ENCODE measurements around the gene EMILIN1.
A peak's percentile ranks its signal among the peaks of the same experiment; 100 is the strongest.

Gene EMILIN1

DNA sequence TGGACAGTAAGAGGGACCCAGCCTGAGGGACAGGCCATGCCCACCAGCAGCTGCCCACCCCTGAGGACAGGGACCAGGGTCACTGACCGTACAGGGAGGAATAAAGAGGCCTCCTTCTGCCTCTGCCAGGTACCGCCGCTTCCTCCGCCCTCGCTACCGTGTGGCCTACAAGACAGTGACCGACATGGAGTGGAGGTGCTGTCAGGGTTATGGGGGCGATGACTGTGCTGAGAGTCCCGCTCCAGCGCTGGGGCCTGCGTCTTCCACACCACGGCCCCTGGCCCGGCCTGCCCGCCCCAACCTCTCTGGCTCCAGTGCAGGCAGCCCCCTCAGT lies 2.2 kb downstream of the EMILIN1 start:
- no peak for DNase-seq (ENCODE audit: low spot score)

DNA sequence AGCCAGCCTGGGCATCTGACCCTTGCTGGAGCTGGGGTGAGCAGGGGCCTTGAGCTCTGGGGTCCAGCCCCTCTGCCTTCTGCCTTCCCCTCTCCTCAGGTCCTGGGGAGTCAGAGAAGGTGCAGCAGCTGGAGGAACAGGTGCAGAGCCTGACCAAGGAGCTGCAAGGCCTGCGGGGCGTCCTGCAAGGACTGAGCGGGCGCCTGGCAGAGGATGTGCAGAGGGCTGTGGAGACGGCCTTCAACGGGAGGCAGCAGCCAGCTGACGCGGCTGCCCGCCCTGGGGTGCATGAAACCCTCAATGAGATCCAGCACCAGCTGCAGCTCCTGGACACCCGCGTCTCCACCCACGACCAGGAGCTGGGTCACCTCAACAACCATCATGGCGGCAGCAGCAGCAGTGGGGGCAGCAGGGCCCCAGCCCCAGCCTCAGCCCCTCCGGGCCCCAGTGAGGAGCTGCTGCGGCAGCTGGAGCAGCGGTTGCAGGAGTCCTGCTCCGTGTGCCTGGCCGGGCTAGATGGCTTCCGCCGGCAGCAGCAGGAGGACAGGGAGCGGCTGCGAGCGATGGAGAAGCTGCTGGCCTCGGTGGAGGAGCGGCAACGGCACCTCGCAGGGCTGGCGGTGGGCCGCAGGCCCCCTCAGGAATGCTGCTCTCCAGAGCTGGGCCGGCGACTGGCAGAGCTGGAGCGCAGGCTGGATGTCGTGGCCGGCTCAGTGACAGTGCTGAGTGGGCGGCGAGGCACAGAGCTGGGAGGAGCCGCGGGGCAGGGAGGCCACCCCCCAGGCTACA lies 3.8 kb downstream of the EMILIN1 start:
- no peak for DNase-seq (ENCODE audit: low spot score)

DNA sequence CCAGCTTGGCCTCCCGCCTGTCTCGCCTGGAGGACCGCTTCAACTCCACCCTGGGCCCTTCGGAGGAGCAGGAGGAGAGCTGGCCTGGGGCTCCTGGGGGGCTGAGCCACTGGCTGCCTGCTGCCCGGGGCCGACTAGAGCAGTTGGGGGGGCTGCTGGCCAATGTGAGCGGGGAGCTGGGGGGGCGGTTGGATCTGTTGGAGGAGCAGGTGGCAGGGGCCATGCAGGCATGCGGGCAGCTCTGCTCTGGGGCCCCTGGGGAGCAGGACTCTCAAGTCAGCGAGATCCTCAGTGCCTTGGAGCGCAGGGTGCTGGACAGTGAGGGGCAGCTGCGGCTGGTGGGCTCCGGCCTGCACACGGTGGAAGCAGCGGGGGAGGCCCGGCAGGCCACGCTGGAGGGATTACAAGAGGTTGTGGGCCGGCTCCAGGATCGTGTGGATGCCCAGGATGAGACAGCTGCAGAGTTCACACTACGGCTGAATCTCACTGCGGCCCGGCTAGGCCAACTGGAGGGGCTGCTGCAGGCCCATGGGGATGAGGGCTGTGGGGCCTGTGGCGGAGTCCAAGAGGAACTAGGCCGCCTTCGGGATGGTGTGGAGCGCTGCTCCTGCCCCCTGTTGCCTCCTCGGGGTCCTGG lies 4.5 kb downstream of the EMILIN1 start:
- no peak for DNase-seq (ENCODE audit: low spot score)

DNA sequence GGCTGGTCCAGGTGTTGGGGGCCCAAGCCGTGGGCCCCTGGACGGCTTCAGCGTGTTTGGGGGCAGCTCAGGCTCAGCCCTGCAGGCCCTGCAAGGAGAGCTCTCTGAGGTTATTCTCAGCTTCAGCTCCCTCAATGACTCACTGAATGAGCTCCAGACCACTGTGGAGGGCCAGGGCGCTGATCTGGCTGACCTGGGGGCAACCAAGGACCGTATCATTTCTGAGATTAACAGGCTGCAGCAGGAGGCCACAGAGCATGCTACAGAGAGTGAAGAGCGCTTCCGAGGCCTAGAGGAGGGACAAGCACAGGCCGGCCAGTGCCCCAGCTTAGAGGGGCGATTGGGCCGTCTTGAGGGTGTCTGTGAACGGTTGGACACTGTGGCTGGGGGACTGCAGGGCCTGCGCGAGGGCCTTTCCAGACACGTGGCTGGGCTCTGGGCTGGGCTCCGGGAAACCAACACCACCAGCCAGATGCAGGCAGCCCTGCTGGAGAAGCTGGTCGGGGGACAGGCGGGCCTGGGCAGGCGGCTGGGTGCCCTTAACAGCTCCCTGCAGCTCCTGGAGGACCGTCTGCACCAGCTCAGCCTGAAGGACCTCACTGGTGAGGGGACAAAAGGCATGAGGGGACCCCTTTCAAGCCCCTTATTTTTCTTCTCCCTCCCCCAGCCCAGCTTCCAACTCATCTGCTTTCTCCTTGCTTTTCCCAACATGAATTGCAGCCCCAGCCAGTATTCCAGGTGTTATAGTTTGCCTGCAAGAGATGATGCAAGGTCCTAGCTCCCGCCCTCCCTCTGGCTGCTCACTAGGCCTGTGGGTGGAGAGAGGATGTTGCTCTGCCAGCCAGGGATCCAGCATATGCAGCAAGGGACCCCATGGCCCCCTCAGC lies 5.2 kb downstream of the EMILIN1 start:
- no peak for DNase-seq (ENCODE audit: low spot score)

DNA sequence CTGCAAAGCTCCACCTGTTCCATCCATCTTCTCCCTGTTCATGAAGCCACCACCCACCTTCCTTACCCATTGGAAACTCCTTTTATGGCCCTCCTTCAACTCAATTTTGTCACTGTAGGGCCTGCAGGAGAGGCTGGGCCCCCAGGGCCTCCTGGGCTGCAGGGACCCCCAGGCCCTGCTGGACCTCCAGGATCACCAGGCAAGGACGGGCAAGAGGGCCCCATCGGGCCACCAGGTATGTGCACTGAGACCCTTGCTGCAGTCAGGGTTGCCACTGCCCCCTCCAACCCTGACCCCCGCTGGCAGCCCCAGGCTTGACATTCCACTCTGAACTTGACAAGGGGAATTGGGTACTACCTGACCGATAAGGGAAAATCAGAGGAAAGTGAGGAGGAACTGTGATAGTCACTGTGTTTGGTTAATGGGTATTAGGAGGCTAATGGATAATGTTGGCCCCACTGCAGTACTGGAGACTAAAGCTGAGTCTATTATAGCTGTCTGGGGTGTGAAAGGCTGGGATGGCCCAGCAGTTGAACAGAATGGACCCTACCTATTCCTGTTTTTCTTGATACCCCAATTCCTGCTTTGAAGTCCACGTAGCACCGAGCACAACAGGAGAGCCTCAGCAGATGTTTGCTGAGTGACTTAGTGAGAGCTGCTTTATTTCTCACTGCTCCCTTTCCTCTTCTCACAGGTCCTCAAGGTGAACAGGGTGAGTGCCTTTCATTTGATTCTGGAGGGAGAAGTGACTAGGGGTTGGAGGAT lies 6.1 kb downstream of the EMILIN1 start:
- no peak for DNase-seq (ENCODE audit: low spot score)

DNA sequence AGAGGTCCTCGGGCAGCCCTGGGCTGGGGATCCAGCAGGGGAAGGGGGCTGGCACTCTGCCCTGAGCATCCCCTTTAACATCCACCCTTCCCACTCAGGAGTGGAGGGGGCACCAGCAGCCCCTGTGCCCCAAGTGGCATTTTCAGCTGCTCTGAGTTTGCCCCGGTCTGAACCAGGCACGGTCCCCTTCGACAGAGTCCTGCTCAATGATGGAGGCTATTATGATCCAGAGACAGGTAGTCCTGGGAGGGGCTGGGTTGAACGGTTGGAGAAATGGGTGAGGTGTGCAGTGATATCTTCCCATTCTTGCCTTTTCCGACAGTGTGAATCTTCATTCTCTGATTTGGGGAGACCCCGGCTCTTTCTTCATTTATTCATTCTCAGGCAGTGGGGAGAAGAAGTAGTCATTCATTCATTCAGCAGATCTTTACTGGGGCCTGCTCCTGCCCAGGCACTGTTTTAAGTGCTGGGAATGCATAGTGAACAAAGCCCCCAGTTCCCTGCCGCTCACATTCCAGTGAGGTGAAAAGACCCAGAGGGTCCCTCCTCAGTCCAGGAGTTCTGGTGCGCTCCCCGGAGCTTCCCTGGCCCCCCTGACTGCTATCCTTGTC lies 6.8 kb downstream of the EMILIN1 start:
- no peak for DNase-seq (ENCODE audit: low spot score)

DNA sequence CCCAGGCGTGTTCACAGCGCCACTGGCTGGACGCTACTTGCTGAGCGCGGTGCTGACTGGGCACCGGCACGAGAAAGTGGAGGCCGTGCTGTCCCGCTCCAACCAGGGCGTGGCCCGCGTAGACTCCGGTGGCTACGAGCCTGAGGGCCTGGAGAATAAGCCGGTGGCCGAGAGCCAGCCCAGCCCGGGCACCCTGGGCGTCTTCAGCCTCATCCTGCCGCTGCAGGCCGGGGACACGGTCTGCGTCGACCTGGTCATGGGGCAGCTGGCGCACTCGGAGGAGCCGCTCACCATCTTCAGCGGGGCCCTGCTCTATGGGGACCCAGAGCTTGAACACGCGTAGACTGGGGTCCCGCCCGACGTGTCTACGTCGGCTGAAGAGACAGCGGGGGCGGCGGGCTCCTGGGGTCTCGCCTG lies 7.3 kb downstream of the EMILIN1 start:
- DNase-seq (ENCODE audit: low spot score), result no peak

DNA sequence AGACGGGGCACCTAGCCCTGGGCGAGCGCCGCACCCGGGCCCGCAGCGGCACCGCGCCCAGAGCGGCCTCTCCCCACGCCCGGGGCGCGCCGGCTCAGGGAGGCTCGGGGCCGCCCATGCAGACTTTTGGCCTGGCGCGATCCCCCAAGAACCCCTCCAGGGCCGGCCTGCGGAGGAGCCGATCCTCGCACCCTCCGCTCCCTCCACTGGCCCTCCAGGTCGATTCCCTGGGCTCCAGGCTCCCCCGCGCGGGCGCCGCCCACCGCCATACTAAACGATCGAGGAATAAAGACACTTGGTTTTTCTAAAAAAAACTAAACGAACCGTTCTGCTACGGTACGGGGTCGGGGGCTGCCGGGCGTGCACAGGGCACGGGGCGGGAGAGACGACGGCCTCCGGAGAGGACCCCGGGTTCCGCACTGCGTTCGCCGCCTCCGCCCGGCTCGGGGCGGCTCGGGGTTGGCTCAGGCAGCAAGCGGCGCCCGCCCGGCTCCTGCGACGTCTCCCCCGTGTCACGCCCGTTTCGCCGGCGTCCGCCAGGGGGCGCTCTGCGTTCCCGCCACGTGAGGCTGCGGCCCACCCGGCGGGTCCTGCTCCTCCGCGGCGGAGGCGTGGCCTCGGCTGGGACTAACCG lies 7.8 kb downstream of the EMILIN1 start:
- DNase-seq (ENCODE audit: low spot score), result peak; percentile 98

DNA sequence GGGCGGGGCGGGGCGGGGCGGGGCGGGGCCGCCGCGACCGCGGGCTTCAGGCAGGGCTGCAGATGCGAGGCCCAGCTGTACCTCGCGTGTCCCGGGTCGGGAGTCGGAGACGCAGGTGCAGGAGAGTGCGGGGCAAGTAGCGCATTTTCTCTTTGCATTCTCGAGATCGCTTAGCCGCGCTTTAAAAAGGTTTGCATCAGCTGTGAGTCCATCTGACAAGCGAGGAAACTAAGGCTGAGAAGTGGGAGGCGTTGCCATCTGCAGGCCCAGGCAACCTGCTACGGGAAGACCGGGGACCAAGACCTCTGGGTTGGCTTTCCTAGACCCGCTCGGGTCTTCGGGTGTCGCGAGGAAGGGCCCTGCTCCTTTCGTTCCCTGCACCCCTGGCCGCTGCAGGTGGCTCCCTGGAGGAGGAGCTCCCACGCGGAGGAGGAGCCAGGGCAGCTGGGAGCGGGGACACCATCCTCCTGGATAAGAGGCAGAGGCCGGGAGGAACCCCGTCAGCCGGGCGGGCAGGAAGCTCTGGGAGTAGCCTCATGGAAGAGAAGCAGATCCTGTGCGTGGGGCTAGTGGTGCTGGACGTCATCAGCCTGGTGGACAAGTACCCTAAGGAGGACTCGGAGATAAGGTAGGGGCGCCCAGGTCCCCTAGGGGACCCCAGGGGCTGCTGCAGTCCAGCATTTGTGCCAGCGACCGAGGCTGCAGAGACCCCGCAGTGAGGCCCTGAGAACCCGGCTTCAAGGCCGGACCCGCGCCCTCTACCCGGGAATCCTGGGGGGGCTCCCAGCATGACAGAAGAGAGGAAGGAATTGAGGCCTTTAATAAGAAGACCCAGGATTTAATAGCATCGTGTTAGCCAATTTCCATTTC lies 8.5 kb downstream of the EMILIN1 start, which contains the start of gene KHK:
Gene KHK, plus strand, starts transcription at position 49 of the 870 bp plus-strand sequence. Its CDS starts 488 bp downstream, at position 537.
- no peak for DNase-seq (ENCODE audit: low spot score)

DNA sequence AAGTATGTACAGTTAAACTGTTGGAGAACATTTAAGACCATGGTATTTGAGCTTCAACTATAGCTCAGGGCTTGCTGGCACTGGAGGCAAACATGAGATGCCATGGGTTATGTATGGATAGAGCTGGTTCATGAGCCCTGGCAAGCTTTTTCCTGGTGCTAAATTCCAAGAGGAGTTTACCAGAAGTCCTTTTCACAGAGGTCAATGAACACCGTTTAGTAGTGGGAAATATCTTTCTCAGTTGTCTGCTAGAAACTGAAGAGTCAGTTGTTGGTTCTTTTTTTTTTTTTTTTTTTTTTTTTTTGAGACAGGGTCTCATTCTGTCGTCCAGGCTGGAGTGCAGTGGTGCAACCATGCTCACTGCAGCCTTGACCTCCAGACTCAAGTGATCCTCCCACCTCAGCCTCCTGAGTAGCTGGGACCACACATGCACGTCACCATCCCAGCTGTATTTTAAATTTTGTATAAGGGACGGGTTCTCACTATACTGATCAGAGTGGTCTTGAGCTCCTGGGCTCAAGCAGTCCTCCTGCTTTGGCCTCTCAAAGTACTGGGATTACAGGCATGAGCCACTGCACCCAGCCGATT lies 9.5 kb downstream of the EMILIN1 start:
- DNase-seq (ENCODE audit: low spot score), result no peak

DNA sequence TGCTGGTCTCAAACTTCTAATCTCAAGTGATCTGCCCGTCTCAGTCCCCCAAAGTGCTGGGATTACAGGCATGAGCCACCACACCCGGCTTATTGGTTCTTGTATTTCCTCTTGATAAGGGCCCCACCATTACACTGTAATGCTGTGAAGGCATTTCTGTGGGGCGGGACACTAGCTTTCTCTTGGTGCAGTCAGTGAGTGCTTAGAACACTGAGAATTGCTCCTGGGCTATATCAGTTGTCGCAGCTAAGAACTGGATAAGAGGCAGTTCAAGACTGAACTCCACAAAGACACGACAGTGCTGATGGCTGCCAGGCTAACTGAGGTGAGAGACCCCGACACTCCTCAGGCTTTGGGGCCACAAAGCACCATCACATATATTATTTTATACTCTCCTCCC lies 10.2 kb downstream of the EMILIN1 start:
- no peak for DNase-seq (ENCODE audit: low spot score)

DNA sequence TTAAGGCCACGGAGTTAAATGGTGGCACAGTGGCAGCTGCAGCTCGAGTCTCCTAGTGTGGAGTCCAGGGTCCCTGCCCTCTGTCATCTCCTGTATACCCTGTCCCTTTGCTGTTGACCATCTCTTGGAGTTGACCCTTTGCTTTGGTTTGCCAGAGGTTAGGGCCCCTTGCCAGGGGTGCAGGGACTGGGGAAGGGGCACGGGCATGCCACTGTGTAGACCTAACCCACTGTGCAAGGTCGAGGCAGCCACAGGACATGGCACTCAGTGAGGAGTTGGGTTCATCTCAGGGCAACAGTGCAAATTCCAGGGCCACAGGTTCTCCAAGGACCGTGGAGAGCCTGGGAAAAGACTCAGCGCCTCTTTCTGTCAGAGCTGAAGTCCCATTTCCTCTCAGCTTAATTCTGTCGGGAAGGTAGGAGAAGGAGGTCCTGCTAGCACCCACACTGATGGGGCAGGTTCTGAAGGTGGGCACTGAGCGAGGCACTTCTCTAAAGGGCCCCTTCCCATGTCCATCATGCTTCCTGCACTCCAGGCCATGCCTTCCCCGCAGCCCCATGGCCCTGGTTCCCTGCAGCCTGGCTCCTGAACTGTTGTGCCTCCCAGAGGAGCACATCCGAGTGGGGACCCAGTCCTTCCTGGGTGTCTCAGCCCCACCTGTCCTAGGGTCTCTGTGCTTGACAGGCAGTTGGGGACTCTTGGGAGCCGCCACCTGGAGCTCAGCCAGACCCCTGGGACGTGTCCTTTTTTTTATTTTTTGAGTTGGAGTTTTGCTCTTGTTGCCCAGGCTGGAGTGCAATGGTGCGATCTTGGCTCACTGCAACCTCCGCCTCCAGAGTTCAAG lies 10.9 kb downstream of the EMILIN1 start:
- no peak for DNase-seq (ENCODE audit: low spot score)

DNA sequence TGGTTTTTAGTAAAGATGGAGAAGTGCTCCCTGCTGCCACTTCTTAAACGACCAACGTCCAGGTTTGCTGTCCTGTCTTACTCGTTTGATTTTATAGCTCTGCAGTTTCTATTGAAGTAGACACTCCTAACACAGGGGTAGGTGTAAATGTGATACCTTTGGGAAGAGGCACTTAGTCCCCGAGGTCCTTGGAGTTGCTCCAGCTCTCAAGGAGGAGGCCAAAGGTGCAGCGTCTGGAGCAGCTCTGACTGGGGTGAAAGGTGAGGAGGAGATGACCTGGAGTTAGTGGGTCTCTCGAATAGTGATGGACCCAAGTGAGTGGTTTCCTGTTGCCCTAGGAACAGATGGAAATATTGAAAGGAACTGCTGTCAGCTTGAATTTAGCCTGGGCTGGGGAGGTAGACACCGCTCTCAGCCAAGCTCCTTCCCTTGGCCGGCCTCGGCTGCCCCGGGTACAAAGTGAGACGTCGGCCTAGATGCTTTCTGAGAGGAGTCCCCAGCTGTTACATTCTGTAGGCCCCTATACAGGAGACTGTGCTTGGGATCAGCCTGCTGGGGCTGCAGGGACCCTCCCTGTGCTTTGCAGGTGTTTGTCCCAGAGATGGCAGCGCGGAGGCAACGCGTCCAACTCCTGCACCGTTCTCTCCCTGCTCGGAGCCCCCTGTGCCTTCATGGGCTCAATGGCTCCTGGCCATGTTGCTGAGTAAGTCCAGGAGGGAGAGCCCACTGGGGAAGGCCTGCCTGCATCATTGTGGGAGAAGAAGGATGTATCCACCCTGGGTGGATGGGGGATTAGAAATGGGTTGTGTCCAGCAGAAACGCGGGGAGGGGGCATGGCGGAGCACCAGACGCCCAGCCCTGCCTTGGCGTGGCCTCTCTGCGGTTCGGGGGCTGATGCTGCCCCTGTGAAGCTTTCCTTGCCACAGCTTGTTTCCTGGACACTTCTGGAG lies 13.6 kb downstream of the EMILIN1 start:
- DNase-seq (ENCODE audit: low spot score), result no peak

DNA sequence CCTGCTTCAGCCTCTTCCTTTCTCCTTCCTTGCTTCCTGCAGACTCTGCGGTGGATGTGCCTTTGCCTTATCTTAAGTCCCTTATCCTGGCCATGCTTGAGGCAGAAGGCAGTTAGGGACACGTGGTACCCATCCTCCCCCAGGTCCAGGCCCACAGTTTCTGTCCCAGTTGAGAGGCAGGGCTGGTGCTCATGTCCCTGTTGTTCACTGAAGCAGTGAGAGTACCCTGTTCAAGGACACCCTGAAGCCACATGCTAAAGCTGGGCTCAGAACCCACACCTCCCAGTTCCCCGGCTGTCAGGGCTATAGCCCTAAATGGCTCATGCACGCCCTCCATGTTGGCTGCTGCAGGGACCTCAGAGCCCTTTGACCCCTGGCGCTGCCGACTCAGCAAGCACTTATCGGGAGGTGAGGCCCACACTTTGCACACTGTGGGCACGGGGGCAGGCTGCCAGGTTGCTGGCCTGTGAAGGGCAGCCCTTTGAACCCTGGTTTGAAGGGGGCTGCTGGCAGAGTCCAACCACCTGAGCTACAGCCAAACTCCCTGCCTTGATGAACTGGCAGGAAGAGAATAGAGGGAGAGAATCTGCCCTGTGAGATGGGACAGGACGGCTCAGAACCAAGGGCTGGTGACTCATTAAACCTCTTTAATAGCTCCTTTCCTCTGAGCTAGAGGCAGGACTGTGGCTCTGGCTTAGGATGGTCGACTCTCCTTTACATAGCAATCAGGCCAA lies 14.4 kb downstream of the EMILIN1 start:
- DNase-seq (ENCODE audit: low spot score), result no peak

DNA sequence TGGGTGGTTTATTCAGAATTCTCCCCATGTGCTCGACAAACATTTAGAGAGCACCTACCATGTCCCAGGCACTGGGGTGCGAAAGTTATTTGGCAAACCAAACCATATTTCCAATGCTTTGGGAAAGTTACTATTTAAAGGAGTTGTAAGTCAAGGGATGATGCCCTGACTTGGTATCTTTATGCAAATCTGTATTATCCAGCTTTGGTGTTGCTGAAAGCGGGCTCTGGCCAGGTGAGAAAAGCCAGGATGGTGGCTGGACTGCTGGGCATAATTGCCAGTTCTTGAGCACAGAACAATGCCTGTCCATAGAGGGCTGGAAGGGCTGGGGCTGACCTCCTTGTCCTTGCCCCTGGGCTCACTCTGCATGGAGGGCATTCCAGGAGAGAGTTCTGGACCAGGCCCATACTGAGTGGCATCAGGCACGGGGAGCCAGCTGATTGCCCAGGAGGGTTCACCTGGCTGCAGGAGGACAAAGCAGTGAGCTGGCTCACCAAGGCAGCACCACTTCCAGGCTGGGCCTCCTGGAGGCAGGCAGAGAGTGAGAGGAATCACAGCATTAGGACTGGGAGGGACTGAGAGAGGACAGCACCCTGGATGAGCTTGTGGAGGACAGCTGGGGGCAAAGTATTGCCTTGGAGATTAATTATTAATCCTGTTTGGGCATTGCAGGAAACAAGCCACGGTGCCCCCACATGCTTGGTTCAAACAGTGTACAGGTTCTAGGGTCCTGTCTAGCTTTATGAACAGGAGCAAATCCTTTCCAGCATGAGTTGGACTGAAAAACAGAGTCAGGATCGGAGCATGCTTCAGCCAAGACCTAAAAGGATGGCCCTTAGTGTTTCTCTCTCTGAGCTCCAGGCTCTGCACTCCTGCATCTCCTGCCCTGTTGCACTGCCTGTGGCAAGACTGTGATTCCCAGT lies 15.3 kb downstream of the EMILIN1 start:
- DNase-seq (ENCODE audit: low spot score), result no peak

Measured in left forelimb (tissue), 1 donor.